ENCODE data around the gene LSM14B. TPM values are rescaled to one million over a fixed set of nuclear protein-coding genes. Genes with fewer than 3 reads are reported as not detected.
A peak's percentile ranks its signal among the peaks of the same experiment; 100 is the strongest.

LSM14B gene
- total and polyA plus RNA-seq, 11 donors, result 26.1 to 64.7 (median 54.6) TPM

DNA sequence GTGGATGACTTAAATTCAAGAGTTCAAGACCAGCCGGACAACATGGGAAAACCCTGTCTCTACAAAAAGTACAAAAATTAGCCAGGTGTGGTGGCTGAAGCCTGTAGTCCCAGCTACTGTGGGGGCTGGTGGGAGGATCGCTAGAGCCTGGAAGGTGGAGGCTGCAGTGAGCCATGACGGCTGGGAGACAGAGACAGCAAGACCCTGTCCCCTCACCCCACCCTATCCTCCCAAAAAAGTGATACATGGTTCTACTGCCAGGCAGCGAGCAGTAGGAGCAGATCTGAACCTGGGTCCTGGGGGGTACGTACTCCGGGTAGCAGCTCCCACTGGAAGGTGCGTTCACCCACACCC lies 18.7 kb downstream of the LSM14B start:
- TF ChIP-seq POLR2A (IDR thresholded peaks at IDR 0.05) (no peak), CTCF (IDR thresholded peaks at IDR 0.05) (no peak)
- ATAC-seq (no peak), DNase-seq (no peak)
- Histone ChIP-seq H3K4me1 (peaks cover 6 to 42% (median 29%) of the 10 kb centered on the region in 12 donors), H3K27me3 (no peaks in the 10 kb centered on the region), H3K9me3 (no peaks in the 10 kb centered on the region), H3K4me3 (peak overlapping the region in 5 of 12 donors; percentile 75 to 96 (median 89)), H3K36me3 (peaks cover 0 to 51% (median 47%) of the 10 kb centered on the region in 9 donors), H3K27ac (peak overlapping the region in 7 of 12 donors; percentile 10 to 100 (median 96))
- 83 to 90% (median 88%) methylated on average over 7 of the region's 7 CpGs for WGBS, 4 donors
- intact Hi-C loops (cut with DNase I), result loop anchor here in 6 of 10 donors (5.0 to 10.0 kb wide), 9 partner anchors 74 to 246 kb away; partner anchors contain the start of genes TAF4 (in 4 of the 6), RPS21 (in 2 of the 6) and OSBPL2 (in 1 of the 6)

GRCh38 chr20:62141397-62142251 lies 19.3 kb downstream of the LSM14B start:
- intact Hi-C loops (cut with DNase I), result loop anchor here in 6 of 10 donors (1.0 to 10.0 kb wide), 10 partner anchors 18 to 246 kb away; partner anchors contain the start of genes TAF4 (in 4 of the 6), RPS21 (in 2 of the 6) and OSBPL2 (in 1 of the 6)
- Histone ChIP-seq H3K4me3 (peak overlapping the region; percentile 70 to 100 (median 88)), H3K4me1 (peaks cover 6 to 43% (median 30%) of the 10 kb centered on the region in 12 donors), H3K36me3 (peaks cover 0 to 45% (median 41%) of the 10 kb centered on the region in 9 donors), H3K27me3 (no peaks in the 10 kb centered on the region), H3K9me3 (no peaks in the 10 kb centered on the region), H3K27ac (peak overlapping the region in 11 of 12 donors; percentile 89 to 100 (median 97))
- 17 to 21% (median 19%) methylated on average over 14 of the region's 14 CpGs for WGBS, 4 donors
- peak in 6 of 12 donors; percentile 10 to 47 (median 24) for TF ChIP-seq CTCF (IDR thresholded peaks at IDR 0.05)
- no peak for TF ChIP-seq POLR2A (IDR thresholded peaks at IDR 0.05)
- no peak for DNase-seq
- ATAC-seq, result peak in 1 of 4 donors; percentile 14

DNA sequence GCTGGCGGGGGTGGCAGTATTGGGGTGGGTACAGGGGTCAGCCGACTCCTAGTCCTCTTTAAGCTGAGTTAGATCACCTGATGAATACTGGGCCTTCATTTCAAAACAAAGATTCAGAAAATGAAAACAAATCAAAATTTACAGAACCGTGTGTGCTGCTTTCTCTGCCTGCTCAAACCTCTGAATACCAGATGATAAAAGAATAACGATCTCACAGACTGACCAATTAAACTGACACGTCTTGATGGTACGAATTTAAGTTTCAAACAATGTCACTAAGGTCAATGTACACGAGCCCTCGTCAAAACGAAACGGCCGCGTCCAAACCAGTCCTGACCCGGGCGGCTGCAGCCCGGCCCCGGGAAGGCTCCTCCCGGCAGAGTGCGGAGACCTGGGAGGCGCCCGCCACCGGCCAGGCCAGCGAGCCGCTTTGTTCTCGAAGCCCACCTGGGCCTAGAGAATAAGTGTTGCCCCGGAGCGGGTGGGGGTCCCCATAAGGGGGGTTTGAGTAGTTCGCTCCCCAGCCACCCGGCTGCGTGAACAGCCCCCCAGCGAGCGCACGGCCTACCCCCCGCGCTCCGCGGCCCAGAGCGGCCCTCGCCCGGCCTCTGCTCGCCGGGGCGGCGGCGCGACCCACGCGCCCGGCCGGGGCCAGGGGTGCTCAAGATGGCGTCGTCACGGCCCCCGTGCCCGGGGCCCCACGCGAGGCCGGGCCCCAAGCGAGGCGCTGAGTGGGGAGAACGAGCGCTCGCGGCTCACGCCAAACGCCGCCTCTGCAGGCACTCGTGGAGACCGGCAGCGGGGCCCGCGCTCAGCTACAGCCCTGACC lies 20.2 kb downstream of the LSM14B start:
- peaks cover 6 to 43% (median 30%) of the 10 kb centered on the region in 12 donors for H3K4me1 ChIP-seq
- H3K36me3 ChIP-seq, result peaks cover 0 to 37% (median 32%) of the 10 kb centered on the region in 9 donors
- TF ChIP-seq POLR2A (IDR thresholded peaks at IDR 0.05) (no peak), CTCF (IDR thresholded peaks at IDR 0.05) (no peak)
- peak in 2 of 4 donors; percentile 13 to 18 for ATAC-seq
- no peaks in the 10 kb centered on the region for H3K27me3 ChIP-seq
- peak overlapping the region; percentile 70 to 100 (median 88) for H3K4me3 ChIP-seq
- no peak for DNase-seq
- intact Hi-C loops (cut with DNase I), result loop anchor here in 6 of 10 donors (1.0 to 10.0 kb wide), 11 partner anchors 19 to 245 kb away; partner anchors contain the start of genes TAF4 (in 4 of the 6), RPS21 (in 2 of the 6), LSM14B (in 1 of the 6) and OSBPL2 (in 1 of the 6)
- 1 to 2% (median 1%) methylated on average over 19 to 71 of the region's 71 CpGs for WGBS, 4 donors
- H3K27ac ChIP-seq, result peak overlapping the region; percentile 89 to 100 (median 98)
- no peaks in the 10 kb centered on the region for H3K9me3 ChIP-seq

All from heart left ventricle (tissue), 16 donors.